Stomach (tissue), 4 donors: ENCODE data around the gene JAG1.

Experiments
- CTCF ChIP-seq, 7 experiments: fragments of 450-650 bp in 4 of 7; fragments of 200-600 bp in 3 of 7; sonication (generic) in 3 of 7; IDR thresholded peaks; one replicate each; pipeline ENCODE4 v1.5.1; 2016 to 2019; ENCODE audit warnings: antibody characterized with exemption in 7 of 7, control low read depth in 2 of 7, mild to moderate bottlenecking in 1 of 7
- EP300 ChIP-seq: sonication (generic); formaldehyde crosslinking; IDR thresholded peaks from one replicate; pipeline ENCODE4 v1.6.1; 2017; ENCODE audit warnings: antibody characterized with exemption
- POLR2A ChIP-seq, 4 donors: fragments of 450-650 bp; IDR thresholded peaks; one replicate each; pipeline ENCODE4 v1.6.1; 2016; ENCODE audit warnings: antibody characterized with exemption in 4 of 4, control low read depth in 2 of 4, mild to moderate bottlenecking in 1 of 4, moderate library complexity in 1 of 4
- POLR2AphosphoS5 ChIP-seq, 3 donors: sonication (generic); formaldehyde crosslinking; IDR thresholded peaks; one replicate each; pipeline ENCODE4 v1.6.1; 2016; ENCODE audit warnings: antibody characterized with exemption in 3 of 3

- no peak for TF ChIP-seq CTCF (IDR thresholded peaks at IDR 0.05)
- no peak for TF ChIP-seq POLR2A (IDR thresholded peaks at IDR 0.05)
- no peak for TF ChIP-seq EP300
- TF ChIP-seq POLR2AphosphoS5 (IDR thresholded peaks at IDR 0.05): no peak
These were observed 71.5 kb downstream of the JAG1 start for GRCh38 chr20:10602221-10602871.
